GM18909 (cell line): ENCODE results near the gene TMED8.
"Not testable (repeated sequence)": the region's sequence is repeated elsewhere in the genome, so short reads cannot be mapped to it uniquely, and the experiment has no call there.

Experiments
- ATAC-seq: cut with Tn5 transposase; IDR thresholded peaks from one replicate; pipeline ENCODE4 v1.9.1; 2021; ENCODE audit warnings: mild to moderate bottlenecking; ENCODE audit not compliant: unreplicated experiment, poor library complexity

TMED8 gene

GRCh38 chr14:77376771-77377501, at the start of gene TMED8, which contains the start of gene SAMD15:
TMED8 (minus strand) TSS chr14:77377094; CDS start chr14:77377053, 41 bp downstream.
SAMD15 (plus strand) TSS chr14:77377379; CDS start chr14:77377419, 40 bp downstream.
- peak; percentile 89 for ATAC-seq

- no peak for ATAC-seq
These were observed 49.5 kb upstream of the TMED8 start for GRCh38 chr14:77426396-77426795.

GRCh38 chr14:77424862-77425261, 48.0 kb upstream of the TMED8 start:
- no peak for ATAC-seq

GRCh38 chr14:77423423-77423822, 46.5 kb upstream of the TMED8 start, which contains the start of gene NOXRED1:
NOXRED1 (minus strand) TSS chr14:77423523; CDS start chr14:77422889, 634 bp downstream.
- ATAC-seq, result no peak

- no peak for ATAC-seq
These were observed 44.3 kb upstream of the TMED8 start for GRCh38 chr14:77421201-77421600.

GRCh38 chr14:77416836-77417235, 39.9 kb upstream of the TMED8 start:
- ATAC-seq, result no peak

- not testable (repeated sequence) for ATAC-seq
These were observed 39.2 kb upstream of the TMED8 start for GRCh38 chr14:77416098-77416497.

GRCh38 chr14:77415403-77416030, 38.6 kb upstream of the TMED8 start:
- ATAC-seq, result not testable (repeated sequence)

GRCh38 chr14:77409131-77409533, 32.2 kb upstream of the TMED8 start:
- no peak for ATAC-seq

- ATAC-seq, result no peak
These were observed 30.3 kb upstream of the TMED8 start for GRCh38 chr14:77407158-77407557.

GRCh38 chr14:77406718-77407117, 29.8 kb upstream of the TMED8 start:
- no peak for ATAC-seq

- no peak for ATAC-seq
These were observed 29.2 kb upstream of the TMED8 start for GRCh38 chr14:77406086-77406485.

GRCh38 chr14:77403768-77404167, 26.9 kb upstream of the TMED8 start:
- no peak for ATAC-seq

- no peak for ATAC-seq
These were observed 23.3 kb upstream of the TMED8 start for GRCh38 chr14:77400216-77400615.

GRCh38 chr14:77390188-77390587, 13.3 kb upstream of the TMED8 start:
- ATAC-seq, result no peak

GRCh38 chr14:77378701-77379100, 1.8 kb upstream of the TMED8 start:
- no peak for ATAC-seq

GRCh38 chr14:77377502-77377844, 579 bp upstream of the TMED8 start:
- ATAC-seq, result peak; percentile 1

GRCh38 chr14:77375973-77376770, 722 bp downstream of the TMED8 start:
- peak; percentile 17 for ATAC-seq

GRCh38 chr14:77375164-77375950, 1.5 kb downstream of the TMED8 start:
- no peak for ATAC-seq

- ATAC-seq, result peak; percentile 29
These were observed 4.5 kb downstream of the TMED8 start for GRCh38 chr14:77372304-77372841.
